Measurements from ENCODE around the gene KCNJ6.

GRCh38 chr21:37607081-37607480, 309.2 kb downstream of the KCNJ6 start:
- TF ChIP-seq PAX5 (IDR thresholded peaks at IDR 0.05; ENCODE audit: borderline replicate concordance, low read depth, low read length) (no peak), RFX5 (IDR thresholded peaks at IDR 0.05; ENCODE audit: low read depth, low read length) (no peak), SP1 (IDR thresholded peaks at IDR 0.05; ENCODE audit: low read depth, low read length) (no peak), CTCF (IDR thresholded peaks at IDR 0.05 in 2 of 3, conservative IDR thresholded peaks at IDR 0.05 in 1 of 3; ENCODE audit: control insufficient read depth in 2 of 3, extremely low read depth in 1 of 3, insufficient read depth in 1 of 3, low read depth in 3 of 3, low read length in 3 of 3) (no peak), NFYB (IDR thresholded peaks at IDR 0.05; ENCODE audit: insufficient read depth, low read depth, low read length) (no peak), MYC (IDR thresholded peaks at IDR 0.05; ENCODE audit: insufficient read depth, insufficient read length, insufficient replicate concordance, low read length, severe bottlenecking) (no peak), POLR2A (IDR thresholded peaks at IDR 0.05; ENCODE audit: low read depth, low read length) (no peak), RELA (IDR thresholded peaks at IDR 0.05; ENCODE audit: borderline replicate concordance, partially characterized antibody) (no peak), POLR2AphosphoS5 (IDR thresholded peaks at IDR 0.05; ENCODE audit: low read length) (no peak), CBFB (IDR thresholded peaks at IDR 0.05; ENCODE audit: low read depth) (no peak), POLR2AphosphoS2 (IDR thresholded peaks at IDR 0.05; ENCODE audit: low read depth, low read length) (no peak), REST (IDR thresholded peaks at IDR 0.05; ENCODE audit: low read depth, low read length) (no peak)

All from GM12878 (cell line).